ENCODE data around the gene CDON. TPM values are rescaled to one million over a fixed set of nuclear protein-coding genes. Genes with fewer than 3 reads are reported as not detected.

CDON gene
- total and polyA plus RNA-seq, 2 donors (not counting 3 experiments of a cell fraction or from before 2014, with no cell fraction given) = 1.6 to 3.8 TPM

GRCh38 chr11:126083829-126084607, 21.4 kb upstream of the CDON start:
- ChIA-PET CTCF (interaction anchor here (0.6 kb wide), 2 partner anchors 11 to 15 kb away, joined by 3 read pairs; no protein-coding TSS in a partner anchor), POLR2A (interaction anchor here (0.7 kb wide), 1 partner anchor 22 kb away, joined by 3 read pairs; the partner anchor contains the start of gene CDON)
- intact Hi-C loops (cut with micrococcal nuclease) (no loop called here), dilution Hi-C loops (cut with MboI; ENCODE audit: extremely low pct_ligation_motif_present, low sequenced_read_pairs) (no loop called here)
- DNase-seq (ENCODE audit: low read depth, low spot score) = no peak
- Histone ChIP-seq H3K4me1 (ENCODE audit: control insufficient read depth, extremely low read depth, insufficient read depth, low read length) (no peaks in the 10 kb centered on the region), H3K9ac (replicated peaks; ENCODE audit: extremely low read depth, insufficient read depth, low read length) (no peak overlapping the region), H3K4me2 (ENCODE audit: insufficient read depth, low read length) (no peak overlapping the region), H3K79me2 (ENCODE audit: control insufficient read depth, insufficient read depth, low read length) (no peaks in the 10 kb centered on the region), H3K36me3 (ENCODE audit: control insufficient read depth in 2 of 2, extremely low read depth in 1 of 2, insufficient read depth in 2 of 2, low read length in 2 of 2) (no peaks in the 10 kb centered on the region), H3K27ac (ENCODE audit: insufficient read depth, low read depth, low read length) (no peak overlapping the region), H4K20me1 (replicated peaks; ENCODE audit: control insufficient read depth, extremely low read depth, insufficient read depth, low read length) (no peaks in the 10 kb centered on the region), H3K9me3 (replicated peaks; ENCODE audit: control insufficient read depth, insufficient read depth, low read length) (no peaks in the 10 kb centered on the region), H3K27me3 (ENCODE audit: control insufficient read depth in 2 of 2, insufficient read depth in 2 of 2, low read length in 2 of 2) (no peaks in the 10 kb centered on the region), H3K9me1 (replicated peaks; ENCODE audit: control insufficient read depth, extremely low read depth, insufficient read depth, low read length) (no peaks in the 10 kb centered on the region), H2AFZ (ENCODE audit: low read depth, low read length) (no peak overlapping the region), H3K4me3 (replicated peaks in 1 of 3; ENCODE audit: insufficient read depth in 1 of 3, low read depth in 1 of 3, low read length in 3 of 3) (no peak overlapping the region)
- TF ChIP-seq FOS (IDR thresholded peaks at IDR 0.05; ENCODE audit: borderline replicate concordance, insufficient read depth, low read length) (no peak), JUN (IDR thresholded peaks at IDR 0.05; ENCODE audit: borderline replicate concordance, insufficient read depth, insufficient read length, low read depth) (no peak), POLR2AphosphoS5 (IDR thresholded peaks at IDR 0.05; ENCODE audit: insufficient read depth, low read depth, low read length) (no peak), CTCF (IDR thresholded peaks at IDR 0.05; ENCODE audit: extremely low read depth in 1 of 2, insufficient read depth in 1 of 2, low read depth in 1 of 2, low read length in 2 of 2) (no peak), POLR2A (IDR thresholded peaks at IDR 0.05; ENCODE audit: low read depth, low read length) (no peak), MAX (IDR thresholded peaks at IDR 0.05; ENCODE audit: insufficient read depth, insufficient read length) (no peak), EZH2 (IDR thresholded peaks at IDR 0.05; ENCODE audit: borderline replicate concordance, low read depth, low read length, severe bottlenecking) (no peak), MYC (IDR thresholded peaks at IDR 0.05; ENCODE audit: low read depth, low read length) (no peak), GATA2 (IDR thresholded peaks at IDR 0.05; ENCODE audit: insufficient read depth, insufficient read length, low read depth, low read length) (no peak)
- no peak for FAIRE-seq
- no TSS peak for BruUV-seq (replicated peaks)
